ENCODE measurements around the gene NMT1.
A peak's percentile ranks its signal among the peaks of the same experiment; 100 is the strongest.

Gene NMT1

DNA sequence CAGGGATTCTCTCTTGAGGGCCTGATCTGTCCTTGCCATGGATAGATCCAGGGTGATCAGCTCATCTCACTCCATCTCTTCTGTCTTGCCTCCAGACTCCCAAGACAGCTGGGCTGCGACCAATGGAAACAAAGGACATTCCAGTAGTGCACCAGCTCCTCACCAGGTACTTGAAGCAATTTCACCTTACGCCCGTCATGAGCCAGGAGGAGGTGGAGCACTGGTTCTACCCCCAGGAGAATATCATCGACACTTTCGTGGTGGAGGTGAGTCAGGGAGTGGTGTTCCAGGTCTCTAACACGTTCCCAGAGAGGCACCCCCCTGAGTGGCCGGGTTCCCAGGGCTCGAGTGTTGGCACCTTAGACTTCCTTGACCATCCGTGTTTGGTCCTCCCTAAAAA is 41.7 kb downstream of the NMT1 start:
- FAIRE-seq = no peak
- DNase-seq (ENCODE audit: insufficient read length, low spot score) = no peak

DNA sequence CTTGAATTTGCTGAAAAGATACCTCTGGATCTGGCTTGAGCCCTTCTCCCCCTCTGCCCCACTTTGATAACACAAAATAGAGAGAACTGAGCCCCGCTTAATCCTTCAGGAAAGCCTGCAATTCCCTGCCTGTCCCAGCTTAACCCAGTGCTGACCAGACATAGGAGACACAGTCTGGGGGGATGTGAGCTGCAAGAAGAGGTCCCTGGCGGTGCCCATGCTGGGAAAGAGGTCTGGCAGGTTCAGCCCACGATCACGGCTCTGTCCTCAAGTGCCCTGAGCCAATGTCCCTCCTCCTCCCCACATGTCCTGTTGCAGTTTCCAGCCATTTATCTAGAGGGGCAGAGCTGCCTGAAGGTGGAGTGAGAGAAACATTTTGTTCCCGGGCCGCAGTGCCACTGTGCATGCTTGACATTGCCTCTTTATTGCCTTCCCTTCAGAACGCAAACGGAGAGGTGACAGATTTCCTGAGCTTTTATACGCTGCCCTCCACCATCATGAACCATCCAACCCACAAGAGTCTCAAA is 42.2 kb downstream of the NMT1 start:
- no peak for DNase-seq (ENCODE audit: insufficient read length, low spot score)
- no peak for FAIRE-seq

DNA sequence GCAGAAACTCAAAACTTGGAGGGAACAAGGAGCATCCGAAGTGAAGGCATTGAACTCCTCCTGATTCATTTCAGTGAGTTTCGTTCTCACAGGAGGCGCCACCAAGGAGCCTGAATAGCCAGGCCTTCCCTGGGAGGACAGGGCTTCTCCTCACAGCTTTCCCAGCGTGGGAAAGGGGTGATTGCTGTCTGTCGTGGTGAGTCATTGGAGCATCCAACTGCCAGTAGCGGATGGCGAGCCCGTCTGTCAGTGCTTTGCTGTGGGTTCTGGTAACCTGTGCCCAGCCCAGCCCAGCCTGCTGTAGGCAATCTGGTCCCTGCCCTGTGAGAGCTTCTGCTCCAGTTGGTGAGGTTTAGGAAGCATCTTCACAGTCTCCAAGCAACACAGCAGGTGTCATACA is 42.9 kb downstream of the NMT1 start:
- no peak for DNase-seq (ENCODE audit: insufficient read length, low spot score)
- no peak for FAIRE-seq

DNA sequence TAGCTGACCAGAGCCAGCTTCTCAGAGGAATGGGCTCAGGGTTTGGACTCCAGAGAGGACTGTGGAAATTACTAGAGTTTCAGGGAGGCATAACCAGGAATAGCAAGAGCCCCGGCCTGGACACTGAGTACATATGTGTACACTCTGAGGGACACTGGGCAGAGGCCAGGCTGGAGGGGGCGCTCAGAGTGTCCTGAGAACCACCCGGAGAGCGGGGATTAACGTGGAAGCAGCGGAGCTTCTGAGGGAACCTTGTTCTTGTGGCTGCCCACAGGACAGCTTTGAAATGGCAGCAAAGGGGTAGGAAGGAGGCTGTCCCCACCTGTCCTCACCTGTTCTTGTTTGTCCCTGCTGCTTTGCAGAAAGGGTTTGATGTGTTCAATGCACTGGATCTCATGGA is 43.4 kb downstream of the NMT1 start:
- no peak for FAIRE-seq
- no peak for DNase-seq (ENCODE audit: insufficient read length, low spot score)

DNA sequence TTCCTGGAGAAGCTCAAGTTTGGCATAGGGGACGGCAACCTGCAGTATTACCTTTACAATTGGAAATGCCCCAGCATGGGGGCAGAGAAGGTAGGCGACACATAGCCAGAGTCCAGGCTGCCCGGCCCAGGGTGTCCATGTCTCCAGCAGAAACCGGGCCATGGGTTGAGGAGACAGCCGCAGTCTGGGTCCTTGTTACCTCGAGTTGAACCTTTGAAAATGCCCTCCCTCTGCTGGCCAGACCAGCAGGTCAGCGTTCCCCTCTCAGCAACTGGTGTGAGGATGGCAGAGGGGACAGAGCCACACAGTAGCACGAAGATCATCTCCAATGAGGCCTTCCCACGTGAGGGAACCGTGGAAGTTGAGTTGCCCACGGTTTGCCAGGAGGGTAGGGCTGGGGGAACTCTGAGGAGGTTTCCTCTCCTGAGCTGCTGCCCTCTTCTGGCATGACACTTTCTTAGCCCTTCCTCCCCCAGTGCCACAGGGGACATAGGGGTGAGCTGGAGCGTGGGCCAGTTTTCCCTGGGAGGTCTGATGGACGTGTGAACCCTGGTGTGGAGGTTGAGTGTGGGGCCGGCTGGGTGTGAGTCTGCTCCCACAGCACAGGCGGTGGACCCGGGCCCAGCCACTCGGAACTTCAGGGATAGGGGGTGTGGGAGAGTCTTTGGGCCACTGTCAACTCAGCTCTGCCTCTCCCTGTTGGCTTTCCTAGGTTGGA is 43.9 kb downstream of the NMT1 start:
- no peak for FAIRE-seq
- DNase-seq (ENCODE audit: insufficient read length, low spot score) = no peak

DNA sequence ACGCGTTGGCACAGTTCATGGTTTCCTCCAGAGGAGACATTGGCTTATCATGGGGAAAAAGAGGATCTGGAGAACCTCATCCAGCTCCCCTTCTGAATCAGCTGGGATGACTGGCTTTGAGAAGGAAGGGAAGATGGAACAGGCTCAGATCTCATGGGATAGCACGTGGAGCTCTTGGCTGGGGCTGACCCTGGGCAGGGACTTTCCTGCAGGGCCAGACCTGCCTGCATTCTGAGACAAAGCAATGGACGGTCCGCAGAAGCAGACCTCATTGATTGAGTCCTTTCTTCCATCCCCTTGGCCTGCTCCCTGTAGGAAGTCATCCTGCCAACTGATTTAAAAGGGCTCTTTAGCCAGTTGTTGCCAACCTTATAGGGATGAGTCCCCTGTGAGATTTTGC is 45.0 kb downstream of the NMT1 start:
- FAIRE-seq (no peak), DNase-seq (ENCODE audit: insufficient read length, low spot score) (no peak)

DNA sequence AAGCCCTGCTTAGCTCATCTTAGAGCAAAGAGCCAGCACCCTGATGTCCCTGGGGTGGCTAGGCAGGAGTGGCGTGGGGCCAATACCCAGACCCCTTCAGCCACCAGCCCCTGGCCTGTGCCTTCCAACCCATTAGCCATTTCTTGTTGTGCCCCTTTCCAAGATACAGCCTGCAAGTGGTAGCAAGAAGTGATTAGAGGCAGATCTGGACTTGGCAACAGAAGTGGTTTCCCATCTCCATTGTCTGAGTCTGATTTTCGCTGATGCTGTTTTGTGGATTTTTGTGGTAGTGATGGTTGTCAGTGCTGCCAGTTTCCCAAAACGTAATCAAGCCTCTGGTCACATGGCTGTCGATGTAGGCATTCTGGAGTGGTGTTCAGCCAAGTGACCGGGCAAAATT is 45.5 kb downstream of the NMT1 start:
- no peak for DNase-seq (ENCODE audit: insufficient read length, low spot score)
- FAIRE-seq = no peak

DNA sequence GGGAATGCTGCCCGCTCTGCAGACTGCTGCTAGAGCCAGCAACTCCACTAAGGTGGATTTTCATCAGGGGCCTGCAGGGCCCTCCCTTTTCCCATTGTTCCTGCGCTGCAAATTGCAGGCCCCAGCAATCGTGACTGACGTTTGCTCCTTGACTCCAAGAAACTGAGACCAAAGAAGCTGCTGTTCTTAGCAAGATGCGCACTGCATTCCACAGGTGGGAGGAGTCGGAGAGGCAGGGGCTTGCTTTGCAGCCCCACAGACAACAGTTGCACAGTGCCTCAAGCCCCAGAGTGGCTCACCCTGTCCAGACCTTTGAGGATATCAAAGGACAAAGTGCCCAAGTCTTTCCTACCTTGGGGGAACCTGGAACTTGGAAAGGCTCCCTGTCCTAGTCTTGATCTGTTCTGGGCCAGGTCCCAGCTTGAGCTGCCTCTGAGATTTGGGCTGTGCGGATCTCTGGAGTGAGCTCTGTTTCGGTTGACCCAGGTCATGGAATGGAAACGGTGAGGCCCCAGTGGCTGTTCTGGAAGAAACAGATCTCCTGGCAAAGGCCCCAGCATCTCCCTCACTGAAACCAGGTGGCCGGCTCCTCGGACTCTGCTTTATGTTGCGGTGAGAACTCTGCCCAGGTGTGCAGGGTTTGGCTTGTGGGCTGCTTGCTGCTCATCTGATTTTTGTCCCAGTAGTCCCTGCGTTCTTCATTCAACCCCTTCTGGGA is 46.3 kb downstream of the NMT1 start:
- DNase-seq (ENCODE audit: insufficient read length, low spot score) (no peak), FAIRE-seq (no peak)

DNA sequence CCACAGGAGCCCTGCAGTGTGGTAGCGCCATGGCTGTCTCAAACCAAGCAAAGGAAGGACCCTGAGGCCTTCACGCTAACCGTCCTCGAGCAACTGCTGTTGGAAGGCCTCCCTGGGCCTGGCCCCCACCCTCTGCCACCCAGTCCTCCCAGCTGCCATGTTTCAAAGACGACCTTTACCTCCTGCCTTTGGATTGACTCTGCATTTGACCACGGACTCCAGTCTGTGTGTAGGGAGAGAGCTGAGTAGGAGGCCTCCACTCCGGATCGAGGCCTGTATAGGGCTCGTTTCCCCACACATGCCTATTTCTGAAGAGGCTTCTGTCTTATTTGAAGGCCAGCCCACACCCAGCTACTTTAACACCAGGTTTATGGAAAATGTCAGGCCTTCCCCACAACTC is 46.9 kb downstream of the NMT1 start:
- DNase-seq (ENCODE audit: insufficient read length, low spot score) (no peak), FAIRE-seq (no peak)

DNA sequence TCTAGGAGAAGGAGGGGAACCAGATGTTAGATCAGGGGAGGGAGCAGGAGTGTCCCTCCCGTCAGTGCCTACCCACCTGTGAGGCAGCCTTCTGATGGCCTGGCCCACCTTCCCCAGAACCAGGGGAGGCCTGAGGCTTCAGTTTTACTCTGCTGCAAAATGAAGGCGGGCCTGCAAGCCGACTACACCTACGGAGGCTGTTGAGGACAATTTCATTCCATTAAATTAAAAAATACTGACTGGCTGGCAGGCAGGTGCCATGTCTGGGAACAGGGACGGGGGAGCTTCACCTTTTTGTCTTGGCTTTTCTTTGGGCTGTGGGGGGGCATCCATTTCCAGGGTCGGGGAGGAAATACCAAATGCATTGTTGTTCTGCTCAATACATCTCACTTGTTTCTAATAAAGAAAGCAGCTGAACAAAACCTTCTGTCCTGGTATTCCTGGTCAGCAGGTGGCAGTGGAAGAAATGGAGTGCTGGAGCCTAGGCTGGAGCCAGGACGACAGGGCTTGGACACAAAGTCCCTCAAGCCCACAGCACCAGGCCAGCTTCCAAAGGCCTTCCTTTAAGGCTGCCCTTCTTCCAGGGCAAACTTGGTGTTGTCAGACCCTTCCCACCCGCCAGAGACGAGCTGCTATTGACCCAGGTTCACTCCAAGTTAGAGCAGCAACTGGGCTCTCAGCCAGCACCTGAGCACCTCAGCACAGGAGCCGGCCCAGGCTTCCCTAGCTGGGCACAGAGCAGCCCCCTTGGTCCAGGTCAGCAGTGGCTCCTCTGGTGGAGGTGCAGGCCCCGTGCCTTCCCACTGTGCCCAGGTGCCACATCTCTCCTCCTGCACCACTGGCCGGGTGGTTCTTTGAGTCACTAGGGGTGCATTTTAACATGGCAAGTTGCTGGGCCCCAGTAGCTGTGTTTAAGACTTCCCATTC is 47.7 kb downstream of the NMT1 start:
- DNase-seq (ENCODE audit: insufficient read length, low spot score) = no peak
- FAIRE-seq = no peak

DNA sequence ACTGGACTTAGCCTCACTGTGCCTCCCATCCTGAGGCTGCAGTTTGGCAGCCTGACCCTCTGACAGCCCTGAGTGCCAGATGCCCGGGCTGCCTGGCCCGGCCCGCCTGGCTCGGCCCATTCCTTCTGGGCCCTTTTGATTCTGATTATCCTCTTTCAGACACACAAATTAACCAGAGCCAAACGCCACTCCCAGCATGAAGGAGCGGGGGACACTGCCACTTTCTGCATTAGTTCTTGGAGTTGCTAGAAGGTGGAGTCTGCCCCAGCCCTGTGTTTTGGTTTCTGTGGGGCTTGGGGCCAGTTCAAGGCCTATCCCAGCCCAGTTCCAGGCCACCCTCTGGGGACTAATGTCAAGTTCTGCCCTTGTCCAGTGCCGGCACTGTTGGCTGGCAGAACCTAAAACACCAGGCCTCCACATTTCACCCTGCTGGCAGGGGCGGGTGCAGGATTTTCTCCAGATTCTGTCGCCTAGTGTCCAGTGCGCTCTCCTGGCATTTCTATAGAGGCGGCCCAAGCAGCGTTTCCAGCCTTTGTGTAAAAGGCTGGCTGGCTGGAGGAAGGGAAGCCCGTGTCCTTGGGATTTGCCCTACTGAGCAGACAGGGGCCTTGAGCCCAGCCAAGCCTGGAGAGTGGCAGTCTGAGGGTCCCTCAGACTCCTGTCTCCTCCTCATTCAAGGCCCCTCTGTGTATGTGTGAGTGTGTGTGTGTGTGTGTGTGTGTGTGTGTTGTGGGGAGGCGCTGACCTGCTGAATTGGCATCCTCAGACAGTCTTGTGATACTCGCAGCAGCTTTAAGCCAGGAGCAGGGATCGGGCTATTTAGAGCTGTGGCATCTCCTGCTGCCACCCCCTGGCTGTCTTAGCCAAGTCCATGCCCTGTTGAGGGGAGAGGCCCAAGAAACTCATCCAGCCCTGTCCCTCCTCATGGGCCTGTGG is 49.8 kb downstream of the NMT1 start:
- peak; percentile 21 for FAIRE-seq
- no peak for DNase-seq (ENCODE audit: insufficient read length, low spot score)

DNA sequence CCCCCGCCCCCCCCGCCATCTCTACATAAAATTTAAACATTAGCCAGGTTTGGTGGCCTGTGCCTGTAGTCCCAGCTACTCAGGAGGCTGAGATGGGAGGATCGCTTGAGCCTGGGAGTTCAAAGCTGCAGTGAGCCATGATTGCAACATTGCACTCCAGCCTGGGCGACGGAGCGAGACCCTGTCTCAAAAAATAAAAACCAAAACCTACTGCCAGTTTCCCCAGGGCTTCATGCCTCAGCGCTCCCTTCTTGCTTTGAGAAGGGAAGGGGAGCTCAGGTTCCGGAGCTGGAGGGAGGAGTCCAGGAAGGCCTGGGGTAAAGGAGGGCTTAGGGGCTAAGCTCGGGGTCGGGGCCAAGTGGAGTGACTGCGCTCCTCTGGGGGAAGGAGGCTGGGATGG is 50.7 kb downstream of the NMT1 start:
- FAIRE-seq = no peak
- DNase-seq (ENCODE audit: insufficient read length, low spot score) = no peak

DNA sequence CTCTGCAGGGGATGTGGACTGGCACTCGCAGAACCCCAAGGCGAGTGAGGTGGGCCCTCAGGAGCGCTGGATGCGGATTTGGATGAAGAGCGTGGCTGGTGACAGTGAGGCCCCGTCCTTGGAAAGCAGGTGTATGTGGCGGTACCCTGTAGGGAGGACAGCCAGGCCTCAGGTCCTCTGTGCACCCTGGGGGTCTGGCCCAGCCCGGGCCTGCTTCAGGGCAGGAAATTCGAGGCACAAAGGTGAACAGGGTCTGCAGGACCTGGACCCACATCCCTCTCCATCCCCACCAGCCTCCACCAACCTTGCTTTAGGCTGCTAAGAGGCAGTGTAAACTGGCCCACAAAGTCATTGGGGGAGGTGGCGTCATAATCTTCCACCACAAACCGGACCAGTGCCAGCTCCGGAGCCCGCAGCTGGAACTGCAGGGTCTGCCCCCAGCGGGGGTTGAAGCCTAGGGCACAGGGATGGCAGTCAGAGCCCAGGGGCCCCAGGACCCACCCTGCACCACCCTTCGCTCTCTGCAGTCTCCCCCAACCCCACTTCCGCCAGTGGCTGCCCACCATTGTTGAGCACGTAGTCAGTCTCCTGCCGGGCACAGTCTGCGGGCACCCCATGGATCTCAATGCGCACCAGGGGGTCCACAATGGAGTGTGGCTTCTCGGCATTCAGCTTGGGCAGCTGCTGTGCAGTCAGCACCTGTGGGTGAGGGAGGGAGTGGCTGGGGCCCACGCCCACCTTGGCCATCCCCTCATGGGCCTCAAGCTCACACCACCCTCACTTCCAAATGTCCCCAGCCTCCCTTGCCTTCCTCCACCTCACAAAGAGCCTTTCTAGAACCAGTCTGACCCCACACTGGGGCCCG is 51.7 kb downstream of the NMT1 start:
- FAIRE-seq = no peak

DNA sequence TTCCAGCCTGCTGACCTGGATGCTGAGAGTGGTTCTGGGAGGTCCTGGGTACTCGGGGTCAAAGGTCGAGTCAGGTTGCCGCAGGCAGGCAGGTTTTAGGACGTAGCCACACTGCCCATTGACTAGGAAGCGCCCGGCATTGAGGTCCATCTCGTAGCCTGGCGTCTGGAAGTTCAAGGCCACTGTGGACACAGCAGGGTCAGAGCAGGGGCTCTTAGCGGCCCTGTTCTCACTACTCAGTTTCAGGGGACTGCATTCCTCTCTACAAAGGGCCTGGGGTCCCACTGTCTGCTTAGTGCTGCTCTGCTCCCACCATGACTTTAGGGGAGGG is 52.3 kb downstream of the NMT1 start:
- FAIRE-seq (no peak), DNase-seq (ENCODE audit: insufficient read length, low spot score) (no peak)

More for the DNA sequence above, 51.7 kb downstream of the NMT1 start:
- DNase-seq (ENCODE audit: insufficient read length, low spot score) = no peak

DNA sequence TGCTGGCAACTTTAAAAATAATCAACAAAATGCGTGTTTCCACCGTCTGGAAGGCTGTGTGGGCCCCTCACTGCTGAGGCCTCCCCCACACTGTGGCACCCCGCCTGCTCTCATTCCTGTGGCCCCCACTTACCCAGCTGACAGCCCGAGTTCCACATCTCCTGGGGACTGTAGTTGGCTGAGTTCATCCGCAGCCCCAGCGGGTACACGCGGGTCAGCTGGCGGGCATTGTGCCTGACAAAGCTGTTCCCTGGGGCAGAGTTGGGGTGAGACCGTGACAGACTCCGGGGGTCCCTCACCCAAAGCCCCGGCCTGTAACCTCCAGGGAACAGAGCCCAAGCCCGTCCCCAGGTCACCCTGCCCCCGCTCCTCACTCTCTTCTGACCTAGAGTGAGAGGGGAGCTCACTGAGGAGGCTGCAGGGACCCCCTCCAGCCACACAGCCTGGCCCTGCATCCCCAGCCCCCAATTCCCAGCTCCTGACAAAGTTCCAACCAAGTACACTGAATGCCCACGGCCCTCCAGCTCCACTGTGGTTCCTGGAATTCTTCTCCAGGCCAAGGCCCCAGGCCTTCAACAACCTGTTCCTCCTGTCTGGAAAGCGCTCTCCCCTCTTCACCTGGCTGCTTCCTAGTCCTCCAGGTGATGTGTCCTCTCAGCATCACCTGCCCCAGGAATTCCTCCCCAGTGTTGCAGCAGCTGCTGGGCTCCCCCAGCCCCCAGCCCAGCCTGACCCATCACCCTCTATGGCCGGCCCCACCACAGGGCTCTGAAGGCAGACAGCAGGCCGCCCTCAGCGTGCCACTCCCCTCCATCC is 53.2 kb downstream of the NMT1 start:
- FAIRE-seq (no peak), DNase-seq (ENCODE audit: insufficient read length, low spot score) (no peak)

DNA sequence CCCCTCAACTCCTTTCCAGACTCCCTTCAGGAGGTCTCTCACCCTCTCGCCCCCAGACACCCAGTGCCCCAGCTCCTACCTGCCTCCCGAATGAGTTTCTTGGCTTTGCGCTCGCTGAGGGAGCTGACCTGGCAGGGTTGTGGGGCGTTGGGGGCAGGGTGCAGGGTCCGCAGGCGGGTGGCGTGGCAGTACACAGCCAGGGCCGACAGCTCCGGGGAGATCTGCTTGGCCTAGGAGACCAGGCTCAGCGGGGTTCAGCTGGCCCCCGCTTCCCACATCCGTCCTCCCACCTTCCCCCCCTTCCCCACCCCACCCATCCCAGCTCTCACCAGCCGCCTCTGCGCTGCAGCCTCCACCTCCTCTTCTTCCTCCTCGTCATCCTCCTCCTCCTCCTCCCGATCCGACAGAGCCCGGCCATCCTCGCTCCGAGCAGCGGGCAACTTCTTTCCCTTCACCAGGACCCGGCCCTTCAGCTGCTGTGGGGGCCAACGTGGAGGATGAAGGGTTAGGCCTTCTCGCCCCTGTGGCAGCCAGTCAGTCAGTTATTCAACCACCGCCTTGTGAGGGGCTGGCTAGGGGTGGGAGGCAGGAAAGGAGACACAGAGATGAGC is 54.0 kb downstream of the NMT1 start:
- DNase-seq (ENCODE audit: insufficient read length, low spot score) = no peak
- FAIRE-seq = no peak

DNA sequence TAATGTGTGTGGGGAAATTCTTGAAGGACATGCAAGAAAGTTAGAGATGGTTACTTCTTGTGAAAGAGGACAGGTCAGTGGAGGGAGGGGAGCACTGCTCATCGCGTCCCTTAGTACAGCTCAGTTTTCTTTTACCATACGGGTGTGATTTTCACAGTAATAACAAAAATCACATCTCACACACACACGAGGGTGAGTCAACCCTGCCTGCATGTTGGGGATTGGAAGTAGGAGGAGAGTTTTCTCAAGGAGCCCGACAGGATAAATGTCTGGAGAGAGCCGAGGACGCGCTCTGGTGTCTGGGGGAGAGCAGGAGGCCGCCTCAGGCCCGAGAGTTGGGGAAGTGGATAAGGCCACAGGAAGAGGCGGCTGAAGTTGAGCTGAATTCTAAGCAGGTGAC is 54.8 kb downstream of the NMT1 start:
- FAIRE-seq = no peak

DNA sequence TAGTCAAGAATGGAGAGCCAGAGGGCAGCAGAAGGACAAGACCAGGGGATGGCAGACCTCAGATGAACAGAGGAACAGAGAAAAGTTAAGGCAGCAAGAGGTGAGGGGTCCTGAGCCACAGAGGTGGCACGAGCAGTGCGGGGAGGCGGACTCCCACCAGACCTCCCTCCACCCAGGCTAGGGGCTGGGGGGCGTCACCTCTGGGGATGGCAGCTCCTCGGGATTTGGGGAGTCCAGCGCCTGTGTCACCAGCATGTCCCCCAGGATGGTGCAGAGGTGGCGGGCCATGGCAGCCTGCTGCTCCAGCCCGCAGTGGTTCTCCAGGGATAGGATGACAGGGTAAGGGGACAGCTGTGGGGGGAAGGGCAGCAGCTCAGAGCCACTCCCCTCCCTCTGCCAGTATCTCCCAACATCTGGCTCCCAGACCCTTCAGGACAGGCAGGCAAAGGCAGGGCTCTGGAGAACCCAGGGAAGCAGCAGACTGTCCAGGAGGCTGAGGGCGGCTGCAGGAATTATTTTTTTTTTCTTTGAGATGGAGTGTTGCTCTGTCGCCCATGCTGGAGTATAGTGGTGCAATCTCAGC is 55.4 kb downstream of the NMT1 start:
- DNase-seq (ENCODE audit: insufficient read length, low spot score) (no peak), FAIRE-seq (no peak)

More for the DNA sequence above, 54.8 kb downstream of the NMT1 start:
- no peak for DNase-seq (ENCODE audit: insufficient read length, low spot score)

Data from GM19239 (cell line).